HG02840 (cell line): ENCODE results near the gene C20orf144.
A peak's percentile ranks its signal among the peaks of the same experiment; 100 is the strongest.

Source experiments
- ATAC-seq: cut with Tn5 transposase; IDR thresholded peaks from one replicate; pipeline ENCODE4 v1.9.1; 2021; ENCODE audit warnings: mild to moderate bottlenecking, moderate library complexity, moderate number of reproducible peaks; ENCODE audit not compliant: unreplicated experiment, low FRiP score

C20orf144 gene

GRCh38 chr20:33676121-33676520, 14.0 kb downstream of the C20orf144 start:
- ATAC-seq, result no peak

DNA sequence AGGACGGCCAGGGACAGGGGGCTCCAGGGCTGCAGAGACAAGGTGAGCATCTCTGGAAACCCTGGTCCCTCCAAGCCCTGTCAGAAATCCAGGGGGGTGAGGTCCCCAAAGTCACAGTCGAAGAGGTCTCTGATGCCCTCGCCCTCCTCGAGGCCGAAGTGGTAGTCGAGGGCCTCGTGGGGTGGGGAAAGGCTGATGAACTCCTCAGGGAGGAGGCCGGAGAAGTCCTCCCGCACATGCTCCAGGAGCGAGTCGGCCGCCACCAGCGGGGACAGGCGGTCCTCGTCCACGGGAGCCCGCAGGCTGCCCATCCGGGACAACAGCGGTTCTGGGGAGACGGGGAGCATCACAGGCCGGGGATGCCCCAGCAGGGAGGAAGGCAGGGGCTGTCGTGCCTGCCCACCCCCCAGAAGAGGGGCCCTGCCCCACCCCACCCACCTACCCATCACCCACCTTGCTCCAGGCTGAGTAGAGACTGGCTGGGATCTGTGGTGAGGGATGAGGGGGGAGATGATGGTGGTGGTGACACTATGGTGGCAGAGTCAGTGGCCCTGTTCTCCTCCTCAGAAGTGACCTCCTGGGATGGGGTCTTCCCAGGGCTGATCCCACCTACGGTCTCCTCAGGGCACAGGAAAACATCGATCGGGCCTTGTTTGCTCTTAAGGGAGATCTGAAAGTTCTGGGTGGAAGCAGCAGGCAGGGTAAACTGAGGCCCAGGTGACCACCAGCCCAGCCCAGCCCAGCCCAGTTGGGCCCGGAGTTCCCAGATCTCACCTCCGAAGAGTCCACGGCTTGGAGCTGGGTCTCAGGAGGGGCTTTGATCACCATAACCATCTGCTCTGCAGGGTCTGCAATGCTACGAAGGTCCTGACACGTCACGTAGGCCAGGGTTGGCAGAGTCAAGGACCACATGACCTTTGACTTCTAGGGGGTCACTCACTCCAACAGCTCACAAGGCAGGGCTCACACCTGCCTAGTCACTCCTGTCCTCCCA, 14.8 kb downstream of the C20orf144 start:
- no peak for ATAC-seq

- ATAC-seq, result no peak
These were observed 16.0 kb downstream of the C20orf144 start for GRCh38 chr20:33677991-33678702.

DNA sequence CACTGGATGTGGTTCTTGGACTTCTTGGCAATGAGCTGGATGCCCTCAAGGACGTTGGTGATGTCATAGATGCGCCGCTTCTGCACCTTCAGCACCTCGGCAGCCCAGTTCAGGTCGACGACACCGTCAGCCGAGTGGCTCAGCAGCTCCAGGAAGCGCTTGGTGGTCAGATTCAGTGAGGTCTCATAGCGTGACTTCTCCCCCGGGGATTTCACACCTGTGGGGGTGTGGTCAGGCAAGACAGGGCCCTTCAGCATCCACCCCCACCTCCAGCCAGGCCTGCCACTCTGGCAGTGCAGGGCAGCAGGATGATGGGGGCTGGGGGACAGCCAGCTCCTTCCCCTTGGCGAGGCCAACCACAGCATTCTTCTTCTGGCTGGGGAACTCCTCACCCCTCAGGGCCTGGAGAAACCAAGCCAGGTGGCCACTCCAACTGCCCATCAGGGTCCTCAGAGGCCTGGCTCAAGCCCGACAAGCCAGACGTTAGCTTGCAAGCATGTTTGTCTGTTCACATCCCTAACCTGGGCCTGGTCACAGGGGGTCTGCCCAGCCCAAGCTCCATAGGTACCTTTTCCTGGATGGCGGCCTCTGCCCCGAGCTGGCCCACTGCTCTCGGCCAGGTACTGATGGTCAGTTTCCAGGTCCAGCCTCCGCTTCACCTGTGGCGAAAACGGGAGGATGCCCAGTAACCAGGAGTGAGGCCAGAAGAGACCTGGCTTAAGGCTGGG, 17.8 kb downstream of the C20orf144 start:
- peak; percentile 48 for ATAC-seq

DNA sequence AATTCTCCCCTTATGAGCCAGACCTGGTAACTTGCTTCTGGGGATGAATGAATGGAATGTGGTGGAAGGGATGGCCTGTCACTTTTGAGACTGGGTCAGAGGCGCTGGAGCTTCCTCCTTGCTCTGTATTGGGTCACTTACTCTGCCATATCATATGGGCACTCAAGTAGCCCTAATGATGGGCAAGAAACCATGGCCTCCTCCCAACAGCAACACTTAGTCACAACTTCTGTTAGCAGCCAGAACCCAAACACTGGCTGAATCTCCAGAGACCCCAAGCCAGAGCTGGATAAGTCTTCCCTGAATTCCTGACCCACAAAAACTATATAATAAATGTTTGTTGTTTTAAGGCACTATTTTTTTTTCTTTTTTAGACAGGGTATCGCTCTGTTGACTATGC, 18.6 kb downstream of the C20orf144 start:
- ATAC-seq, result no peak

DNA sequence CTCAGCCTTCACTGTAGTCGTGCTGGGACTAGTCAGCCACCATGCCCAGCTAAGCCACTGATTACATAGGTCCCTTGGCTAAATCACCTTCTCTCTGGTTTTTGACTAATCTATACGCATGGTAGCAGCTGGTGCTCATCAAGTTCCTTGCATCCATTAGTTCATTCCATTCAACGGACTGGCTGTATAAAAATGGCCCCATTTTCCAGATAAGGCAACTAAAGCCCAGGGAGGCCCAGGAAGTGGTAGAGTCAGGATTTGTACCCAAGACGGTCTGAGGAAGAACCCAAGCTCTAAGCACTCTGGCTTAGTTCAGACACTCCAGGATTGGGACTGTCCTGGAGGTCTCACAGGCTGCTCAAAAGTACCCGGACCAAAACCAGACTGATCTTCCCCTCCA, 19.2 kb downstream of the C20orf144 start:
- no peak for ATAC-seq

GRCh38 chr20:33681728-33682353, 19.7 kb downstream of the C20orf144 start:
- ATAC-seq, result no peak

- ATAC-seq, result no peak
These were observed 22.6 kb downstream of the C20orf144 start for GRCh38 chr20:33684533-33685327.

DNA sequence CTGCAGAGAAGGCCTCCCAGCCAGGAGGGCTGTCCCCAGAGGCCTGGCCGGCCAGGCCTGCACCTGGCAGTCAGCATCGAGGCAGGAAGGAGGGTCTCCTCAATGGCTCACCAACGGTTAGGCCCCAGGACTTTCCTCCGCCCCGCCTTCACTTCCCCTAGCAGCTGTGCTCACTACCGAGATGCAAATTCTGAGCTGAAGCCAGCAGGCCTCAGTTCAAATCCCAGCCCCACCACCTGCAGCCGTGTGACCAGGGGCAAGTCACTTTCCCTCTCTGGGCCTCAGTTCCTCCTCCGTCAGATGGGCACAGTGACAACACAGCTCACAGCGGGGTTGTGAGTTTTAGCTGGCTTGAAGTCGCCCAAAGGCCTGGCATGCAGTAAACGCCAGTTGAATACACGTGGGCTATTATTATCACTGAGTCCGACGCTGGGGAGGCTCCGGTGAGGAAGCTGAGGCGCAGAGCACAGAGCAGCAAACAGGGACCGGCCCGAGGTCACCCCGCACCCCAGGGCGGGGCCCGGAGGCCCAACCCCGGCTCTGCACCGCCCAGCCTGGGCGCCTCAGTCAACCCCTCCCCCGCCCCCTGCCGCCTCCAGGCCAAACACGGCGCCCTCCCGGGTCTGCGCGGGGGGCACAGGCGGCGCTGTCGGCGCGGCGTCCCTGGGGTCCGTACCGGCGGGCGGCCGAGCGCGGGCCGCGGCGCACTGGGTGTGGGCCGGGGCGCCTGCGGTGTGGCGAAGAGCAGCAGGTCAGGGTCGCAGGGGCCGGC, 23.4 kb downstream of the C20orf144 start:
- ATAC-seq, result peak; percentile 42

GRCh38 chr20:33686100-33686983, 24.2 kb downstream of the C20orf144 start, which contains the start of gene E2F1:
E2F1 (minus strand) TSS chr20:33686385; CDS start chr20:33686264, 121 bp downstream.
- ATAC-seq, result peak; percentile 74

GRCh38 chr20:33686984-33687366, 24.8 kb downstream of the C20orf144 start:
- ATAC-seq, result no peak

- no peak for ATAC-seq
These were observed 25.3 kb downstream of the C20orf144 start for GRCh38 chr20:33687370-33687915.

DNA sequence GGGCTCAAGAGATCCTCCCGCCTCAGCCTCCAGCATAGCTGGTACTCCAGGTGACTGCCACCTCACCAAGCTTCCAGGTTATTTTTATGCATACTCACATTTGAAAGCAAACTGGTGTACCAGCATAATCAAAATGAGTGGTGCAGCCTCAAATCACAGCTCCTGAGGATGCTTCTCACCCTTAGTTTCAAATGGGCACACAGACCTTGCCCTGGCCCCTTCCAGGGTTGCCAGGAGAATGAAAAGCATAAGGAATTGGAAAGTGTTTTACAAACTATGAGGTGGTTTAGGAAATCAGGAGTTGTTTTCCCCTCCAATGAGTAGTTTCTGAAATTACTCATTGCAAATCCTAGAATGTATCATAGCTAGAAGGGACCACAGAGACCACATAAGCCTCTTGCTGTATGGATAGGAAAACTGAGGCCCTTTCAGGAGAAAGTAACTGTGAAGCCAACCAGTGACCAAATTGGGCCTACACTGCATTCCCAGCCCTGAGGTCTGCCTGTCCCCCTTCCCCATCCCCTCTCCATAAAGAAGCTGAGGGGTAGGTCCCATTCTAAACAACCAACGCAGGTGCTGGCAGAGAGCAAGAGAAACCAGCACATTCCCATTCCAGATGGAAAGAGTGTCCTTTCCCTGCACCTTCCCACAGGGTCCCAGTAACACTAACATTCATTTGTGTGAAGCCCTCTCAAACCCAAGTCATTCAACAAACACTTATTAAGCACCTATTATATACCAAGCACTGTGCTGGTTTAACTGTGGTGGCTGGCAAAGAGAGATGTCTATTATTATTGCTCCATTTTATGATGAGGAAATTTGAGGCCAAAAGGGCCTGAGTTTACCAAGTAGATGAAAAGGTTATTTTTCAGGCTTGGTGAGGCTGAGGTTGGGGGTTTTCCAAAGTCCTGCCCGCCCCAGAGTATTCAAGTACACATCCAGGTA, 26.1 kb downstream of the C20orf144 start:
- no peak for ATAC-seq

DNA sequence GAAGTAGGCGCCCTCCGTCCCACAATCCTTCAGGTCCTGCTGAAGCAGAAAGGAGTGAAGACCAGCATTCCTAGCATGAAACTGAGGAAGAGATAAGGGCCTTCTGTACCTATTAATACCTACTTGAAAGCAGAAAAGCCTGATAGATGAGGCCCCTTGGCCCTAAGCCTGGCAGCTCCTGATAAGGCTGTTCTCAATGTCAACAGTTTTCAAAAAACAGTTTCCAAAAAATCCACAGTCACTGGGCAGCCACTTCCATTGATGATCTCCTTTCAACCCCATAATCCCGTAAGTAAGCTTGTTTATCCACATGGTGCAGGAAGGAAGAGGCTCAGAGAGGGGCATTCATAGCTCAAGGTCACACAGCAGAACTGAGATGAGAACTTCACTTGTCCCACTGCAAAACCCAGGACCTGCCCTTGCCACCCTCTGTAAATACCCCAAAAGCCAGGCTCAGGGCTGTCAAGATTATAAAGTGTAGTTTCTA, 26.9 kb downstream of the C20orf144 start:
- ATAC-seq, result no peak

- no peak for ATAC-seq
These were observed 27.4 kb downstream of the C20orf144 start for GRCh38 chr20:33689493-33689892.

DNA sequence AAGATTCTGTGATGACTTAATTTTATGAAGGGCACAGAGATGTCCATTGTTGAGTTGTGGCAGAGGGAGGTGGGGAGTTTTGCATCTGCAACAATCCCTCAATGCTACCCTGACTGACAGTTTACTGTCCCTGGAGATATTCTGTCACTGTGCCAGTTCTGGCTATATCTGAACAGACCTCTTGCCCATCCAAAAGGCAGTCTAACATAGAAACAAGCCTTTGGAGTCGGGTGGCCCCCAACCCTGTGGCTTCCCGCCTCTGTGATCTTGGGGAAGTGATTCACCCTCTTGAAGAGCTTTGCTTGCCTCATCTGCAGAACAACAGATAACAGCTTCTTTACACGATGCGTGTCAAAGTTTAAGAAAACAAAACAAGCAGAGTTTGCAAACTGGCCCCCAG, 27.8 kb downstream of the C20orf144 start:
- no peak for ATAC-seq
